Hematopoietic multipotent progenitor cell (in vitro differentiated cells): ENCODE measurements around the gene COG7. TPM values are rescaled to one million over a fixed set of nuclear protein-coding genes. Genes with fewer than 3 reads are reported as not detected.

Experiments used
- DNase-seq, 3 donors: peaks; one replicate each; pipeline ENCODE4 v3.0.0-alpha.2; 2011 to 2015; ENCODE audit warnings: low read depth in 2 of 3, low spot score in 2 of 3
- small RNA-seq: library from RNA; depleted of rRNA; stranded (forward); fragments of <200 nt; gene quantifications from one replicate; pipeline ENCODE3, GENCODE V24; 2012
- total RNA-seq: library from RNA; depleted of rRNA; stranded (reverse); fragments of >200 nt; gene quantifications from one replicate; pipeline ENCODE4 v1.2.3, GENCODE V29; 2012

COG7 gene
- total RNA-seq, 1 donor = 28.0 TPM

DNA sequence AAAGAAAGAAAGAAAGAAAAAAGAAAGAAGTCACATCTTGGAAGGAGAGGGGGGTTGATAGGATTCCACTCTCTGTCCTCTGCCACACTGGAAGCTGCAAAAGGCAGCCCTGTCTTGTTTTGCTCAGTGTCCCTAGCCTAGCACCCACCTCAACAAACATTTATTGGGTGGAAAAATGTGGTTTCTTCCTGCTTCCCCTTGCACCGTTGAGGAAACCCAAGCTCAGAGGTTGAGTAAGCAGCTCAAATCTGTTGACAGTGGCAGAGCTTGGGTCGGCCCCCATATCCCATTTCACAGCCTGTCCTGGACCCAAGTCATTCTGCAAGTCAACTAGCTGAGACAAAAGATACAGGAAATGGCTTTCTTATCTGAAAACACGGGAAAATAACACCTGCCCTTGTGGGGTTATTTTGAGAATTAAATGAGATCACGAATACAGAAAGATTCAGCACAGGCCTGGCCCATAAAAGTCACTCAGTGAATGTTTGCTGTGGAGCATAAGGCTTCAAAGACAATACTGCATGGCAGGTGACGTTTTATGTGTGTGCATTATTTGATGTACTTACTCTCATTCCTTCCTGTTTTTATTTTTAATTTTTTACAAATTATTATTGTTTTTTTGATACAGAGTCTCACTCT, 87.3 kb downstream of the COG7 start:
- DNase-seq = no peak

DNA sequence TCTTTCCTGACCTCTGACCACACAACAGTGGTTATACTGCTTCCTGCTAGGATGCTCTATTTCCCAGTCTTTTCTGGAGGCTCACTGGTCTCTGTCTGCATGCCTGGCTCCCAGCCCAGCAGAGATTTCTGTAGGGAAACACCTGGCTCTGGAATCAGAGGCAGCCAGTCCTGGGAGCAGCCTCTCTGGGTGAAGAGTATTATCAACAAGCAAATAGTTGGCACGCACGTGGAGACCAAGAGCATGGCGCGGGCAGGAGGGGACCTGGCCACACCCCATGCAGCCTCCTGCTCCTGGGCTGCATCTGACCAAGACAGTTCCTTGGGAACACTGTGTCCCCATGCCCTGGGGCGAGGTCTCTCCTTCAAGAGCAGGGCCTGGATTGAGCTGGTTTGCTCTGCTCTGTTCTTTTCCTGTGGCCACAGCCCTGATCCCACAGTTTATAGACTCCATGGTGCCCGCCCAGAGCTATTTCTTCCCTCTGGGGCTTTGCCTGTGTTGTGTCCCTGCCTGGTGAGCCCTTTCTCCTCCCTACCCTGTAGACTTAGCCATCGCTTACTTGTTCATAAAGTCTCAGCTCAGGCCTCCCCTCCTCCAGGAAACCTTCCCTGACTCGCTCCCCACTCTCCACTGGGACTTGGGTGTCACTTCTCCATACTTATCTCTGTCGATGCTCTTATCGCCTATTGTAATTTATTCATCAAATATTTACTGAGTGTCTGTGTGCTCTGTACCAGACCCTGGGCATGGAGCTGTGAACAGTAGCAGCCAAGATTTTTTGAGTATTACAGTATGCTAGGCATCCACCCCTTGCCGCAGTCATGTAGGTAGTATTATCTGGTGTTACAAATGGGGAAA, 90.3 kb downstream of the COG7 start:
- no peak for DNase-seq

DNA sequence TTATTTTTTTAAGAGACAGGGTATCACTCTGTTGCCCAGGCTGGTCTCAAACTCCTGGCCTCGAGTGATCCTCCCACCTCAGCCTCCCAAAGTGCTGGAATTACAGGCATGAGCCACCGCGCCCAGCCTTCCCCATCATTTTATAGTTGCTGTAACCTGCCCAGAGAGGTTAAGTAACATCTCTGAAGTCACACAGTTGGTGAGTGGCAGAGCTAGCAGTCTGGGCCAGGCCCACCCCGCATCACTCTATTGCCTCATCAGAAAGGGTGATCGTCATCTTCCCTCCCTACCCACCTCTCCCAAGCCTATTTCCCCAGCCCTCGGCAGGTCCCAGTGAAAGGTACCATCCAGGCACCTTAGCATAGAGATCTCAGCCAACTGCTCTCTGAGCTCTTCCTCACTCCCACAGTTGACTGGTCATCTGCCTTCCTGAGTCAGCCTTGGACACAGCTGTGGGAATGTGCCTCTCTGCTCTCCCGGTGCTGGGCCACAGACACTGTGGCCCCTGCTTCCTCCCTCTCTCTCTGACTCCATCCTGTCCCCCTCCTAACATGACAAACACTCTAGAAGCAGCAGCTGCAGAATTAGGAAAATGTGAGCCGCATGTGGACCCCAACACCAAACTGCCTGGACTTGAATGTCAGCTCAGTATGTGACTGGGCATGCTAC, 93.8 kb downstream of the COG7 start:
- no peak for DNase-seq

DNA sequence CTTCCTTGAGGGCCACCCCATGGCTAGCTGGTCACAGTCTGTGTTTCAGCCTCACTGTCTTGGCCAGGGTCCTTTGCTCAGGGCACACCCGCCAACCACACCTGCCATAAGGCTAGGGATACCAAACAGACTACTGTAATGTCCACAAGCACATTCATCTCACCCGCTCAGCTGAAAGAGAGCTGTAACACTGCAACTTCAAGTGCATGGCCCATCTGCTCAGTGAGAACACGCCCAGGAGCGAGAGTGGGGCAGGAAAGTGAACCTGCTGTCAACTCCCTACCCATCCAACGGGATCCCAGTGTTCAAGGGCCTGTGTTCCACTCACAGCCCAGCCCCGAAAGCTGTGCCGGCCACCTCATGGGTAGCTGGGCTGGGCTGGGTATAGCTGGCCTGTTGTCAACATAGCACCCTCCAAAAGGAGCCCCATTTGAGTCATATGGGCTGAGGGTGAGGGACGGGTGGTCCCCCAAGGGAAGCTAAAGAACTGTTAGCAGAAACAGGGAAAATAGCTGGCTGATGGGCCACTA, 95.2 kb downstream of the COG7 start:
- DNase-seq = no peak

DNA sequence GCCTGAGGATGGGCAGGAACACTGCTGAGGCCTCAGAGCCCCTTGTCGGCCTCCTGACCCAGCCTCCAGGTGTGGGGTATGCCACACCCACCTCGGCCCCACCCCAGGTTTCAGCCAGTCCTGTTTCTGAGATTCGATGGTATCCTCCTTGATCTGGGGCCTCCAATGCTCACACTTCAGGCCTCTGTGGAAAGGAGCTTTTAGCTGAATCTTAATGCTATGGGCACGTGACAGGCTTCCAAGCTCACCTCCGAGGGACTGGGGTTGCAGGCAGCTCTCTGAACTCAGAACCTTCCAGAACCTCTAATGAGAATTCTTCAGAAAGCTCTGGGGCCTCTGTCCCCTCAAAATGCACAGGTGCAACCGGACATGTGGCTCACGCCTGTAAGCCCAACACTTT, 96.0 kb downstream of the COG7 start:
- DNase-seq = no peak

DNA sequence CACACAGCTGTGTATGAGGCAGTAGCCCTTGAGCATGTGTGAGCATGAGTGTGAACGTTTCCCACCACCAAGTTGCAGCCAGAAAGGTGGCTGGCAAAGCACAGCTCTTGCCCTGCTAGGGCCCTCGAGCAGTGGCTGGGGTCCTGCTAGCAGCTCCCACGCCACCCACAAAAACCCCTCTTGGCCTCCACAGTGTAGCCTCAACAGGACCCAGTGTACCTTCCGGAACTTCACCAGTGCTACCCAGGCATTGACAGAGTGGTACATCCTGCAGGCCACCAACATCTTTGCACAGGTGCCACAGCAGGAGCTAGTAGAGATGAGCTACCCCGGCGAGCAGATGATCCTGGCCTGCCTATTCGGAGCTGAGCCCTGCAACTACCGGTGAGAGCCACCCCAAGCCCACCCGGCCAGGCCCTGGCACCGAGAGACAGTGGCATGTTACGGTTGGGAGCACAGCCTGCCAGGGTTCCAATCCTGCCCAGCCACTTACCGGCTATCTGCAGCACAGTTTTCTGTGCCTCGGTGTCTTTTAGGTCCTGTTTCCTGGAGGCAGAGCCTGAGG, 97.8 kb downstream of the COG7 start:
- DNase-seq = no peak

DNA sequence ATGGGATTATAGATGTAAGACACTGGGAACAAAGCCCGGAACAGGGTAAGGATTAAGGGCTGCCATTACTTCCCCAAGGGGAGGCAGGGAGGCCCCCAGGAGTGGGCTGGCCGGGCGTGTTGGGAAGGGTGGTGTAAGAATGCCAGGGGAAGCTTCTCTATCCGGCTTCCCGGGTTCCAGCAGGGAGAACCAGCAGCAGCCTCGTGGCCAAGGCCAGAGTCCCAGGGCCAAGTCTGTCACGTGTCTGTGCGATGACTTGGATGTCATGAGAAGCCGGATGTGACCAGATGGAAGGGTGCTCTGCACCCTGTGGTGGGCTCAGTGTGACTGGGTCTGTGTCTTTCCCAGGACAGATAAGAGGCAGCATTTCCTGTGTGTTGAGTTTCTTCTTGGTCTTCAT, 98.7 kb downstream of the COG7 start:
- no peak for DNase-seq

DNA sequence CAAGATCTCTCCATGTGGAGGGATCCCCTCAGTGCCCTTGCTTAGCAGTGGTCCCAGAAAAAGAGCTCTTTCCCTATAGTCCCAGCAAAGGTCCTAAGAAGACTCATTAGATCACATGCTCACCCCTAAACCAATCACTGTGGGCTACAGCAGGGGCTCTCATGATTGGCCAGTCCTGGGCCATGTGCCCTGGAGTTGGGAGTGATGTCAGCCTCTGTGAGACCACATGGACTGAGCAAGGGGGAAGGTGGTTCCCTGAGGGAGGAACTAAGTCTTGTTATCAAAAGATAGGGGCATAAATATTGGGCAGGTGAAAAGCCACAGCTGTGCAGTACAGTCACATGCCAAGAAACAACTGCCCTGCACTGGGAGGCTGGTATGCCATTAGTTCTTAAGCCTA, 99.5 kb downstream of the COG7 start:
- no peak for DNase-seq

DNA sequence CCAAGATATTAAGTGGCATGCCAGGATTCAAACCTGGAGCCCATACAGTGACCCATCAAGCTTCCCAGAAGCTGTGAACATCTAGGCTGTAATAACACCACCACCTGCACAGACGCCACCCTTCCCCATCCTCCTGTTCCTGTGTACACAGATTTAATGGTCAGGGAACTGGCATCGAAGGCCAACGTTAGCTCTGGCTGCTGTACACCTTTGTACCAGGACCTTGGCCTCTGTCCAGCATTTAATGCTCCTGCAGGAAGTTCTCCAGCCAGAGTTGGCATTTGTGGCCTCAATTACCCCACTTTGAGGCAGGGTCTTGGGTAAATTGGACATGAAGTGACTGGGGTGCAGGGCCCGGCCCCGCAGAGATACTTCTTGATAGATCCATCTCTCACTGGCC, 101.6 kb downstream of the COG7 start:
- DNase-seq = no peak

DNA sequence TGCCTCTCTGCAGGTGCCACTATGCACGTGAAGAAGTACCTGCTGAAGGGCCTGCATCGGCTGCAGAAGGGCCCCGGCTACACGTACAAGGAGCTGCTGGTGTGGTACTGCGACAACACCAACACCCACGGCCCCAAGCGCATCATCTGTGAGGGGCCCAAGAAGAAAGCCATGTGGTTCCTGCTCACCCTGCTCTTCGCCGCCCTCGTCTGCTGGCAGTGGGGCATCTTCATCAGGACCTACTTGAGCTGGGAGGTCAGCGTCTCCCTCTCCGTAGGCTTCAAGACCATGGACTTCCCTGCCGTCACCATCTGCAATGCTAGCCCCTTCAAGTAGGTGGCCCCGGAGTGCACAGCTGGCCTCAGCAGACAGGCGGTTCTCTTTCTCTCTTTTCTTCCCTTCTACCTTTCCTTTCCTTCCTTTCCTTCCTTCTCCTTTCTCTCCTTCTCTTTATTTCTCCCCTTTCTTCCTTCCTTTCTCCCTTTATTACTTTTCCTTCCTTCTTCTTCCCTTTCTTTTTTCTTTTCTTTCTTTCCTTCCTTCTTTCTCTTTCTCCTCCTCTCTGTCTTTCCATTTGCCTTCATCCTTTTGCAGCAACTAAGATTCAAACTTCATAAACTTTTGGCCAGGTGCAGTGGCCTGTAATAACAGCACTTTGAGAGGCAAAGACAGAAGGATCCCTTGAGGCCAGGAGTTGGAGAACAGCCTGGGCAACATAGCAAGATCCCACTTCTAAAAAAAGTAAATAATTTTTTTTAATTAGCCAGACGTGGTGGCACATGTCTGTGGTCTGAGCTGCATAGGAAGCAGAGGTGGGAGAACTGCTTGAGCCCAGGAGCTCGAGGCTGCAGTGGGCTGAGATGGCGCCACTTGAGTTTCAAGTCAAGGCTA, 104.2 kb downstream of the COG7 start:
- DNase-seq = no peak

DNA sequence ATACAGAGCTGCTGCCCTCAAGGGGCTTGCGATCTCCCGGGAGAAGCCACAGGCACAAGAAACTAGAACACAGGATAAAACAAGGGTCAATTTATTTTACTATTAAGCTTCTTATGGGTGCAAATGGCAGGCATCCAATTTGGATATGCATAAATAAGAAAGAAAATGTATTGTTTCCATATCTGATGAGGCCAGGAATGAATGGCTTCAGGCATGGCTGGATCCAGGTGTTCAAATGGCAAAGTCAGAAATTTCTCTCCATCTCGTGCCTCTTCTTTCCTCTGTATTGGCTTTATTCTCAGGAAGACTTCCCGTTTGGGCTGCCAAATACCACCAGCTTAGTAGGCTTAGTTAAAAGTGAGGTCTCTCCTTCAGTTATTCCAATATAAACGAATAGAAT, 107.8 kb downstream of the COG7 start:
- DNase-seq = no peak

DNA sequence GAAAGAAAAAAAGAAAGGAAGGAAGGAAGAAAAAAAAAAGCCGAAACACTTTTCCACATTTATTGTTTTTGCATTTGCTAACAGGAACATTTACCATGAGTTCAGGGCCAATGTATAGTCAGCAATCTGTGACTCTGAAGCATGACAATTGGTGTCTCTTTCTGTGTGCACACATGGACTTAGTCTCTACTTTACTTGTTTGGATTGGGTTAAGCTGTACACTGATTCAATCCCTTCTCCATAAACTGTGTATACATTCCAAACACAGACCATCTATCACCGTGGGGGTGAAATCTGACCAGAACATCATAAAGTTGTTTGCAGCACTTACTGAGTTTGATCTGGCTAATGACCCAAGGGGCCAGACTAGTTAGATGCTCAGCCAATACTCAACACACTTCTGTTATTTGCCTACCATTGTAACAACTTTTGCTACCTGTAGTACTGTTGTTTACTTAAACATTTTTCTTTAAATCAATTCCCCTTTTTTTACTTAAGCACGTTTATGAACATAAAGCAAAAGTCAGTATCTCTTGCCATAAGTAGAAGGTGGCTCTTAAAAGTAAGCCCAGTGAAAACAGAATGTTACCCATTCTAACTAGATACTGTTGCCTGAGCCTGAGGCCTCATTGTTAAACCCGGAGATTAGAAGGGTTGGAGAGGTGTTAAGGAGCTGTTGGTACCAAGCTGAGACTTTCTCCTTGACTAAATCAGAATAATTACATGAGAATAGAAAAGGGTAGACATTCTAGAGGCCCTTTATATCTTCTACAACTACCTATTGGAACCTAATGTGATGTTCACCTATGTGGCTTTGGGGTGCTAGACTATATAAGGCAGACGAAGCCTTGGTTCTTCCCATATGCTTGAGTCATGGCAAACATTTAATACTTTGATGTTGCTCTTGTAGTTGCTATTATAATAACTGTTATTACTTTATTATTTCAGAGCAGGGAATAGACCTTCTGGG, 109.1 kb downstream of the COG7 start:
- no peak for DNase-seq

DNA sequence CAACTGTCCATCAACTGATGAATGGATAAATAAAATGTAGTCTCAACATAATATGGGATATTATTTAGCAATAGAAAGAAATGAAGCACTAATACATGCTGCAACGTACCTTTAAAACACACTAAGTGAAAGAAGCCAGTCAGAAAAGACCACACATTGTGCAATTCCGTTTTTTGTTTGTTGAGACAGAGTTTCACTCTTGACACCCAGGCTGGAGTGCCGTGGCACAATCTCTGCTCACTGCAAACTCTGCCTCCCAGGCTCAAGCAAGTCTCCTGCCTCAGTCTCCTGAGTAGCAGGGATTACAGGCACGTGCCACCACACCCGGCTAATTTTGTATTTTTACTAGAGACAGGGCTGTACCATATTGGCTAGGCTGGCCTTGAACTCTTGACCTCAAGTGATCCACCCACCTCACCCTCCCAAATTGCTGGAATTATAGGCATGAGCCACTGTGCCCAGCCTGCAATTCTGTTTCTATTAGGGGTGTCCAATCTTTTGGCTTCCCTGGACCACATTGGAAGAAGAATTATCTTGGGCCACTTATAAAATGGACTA, 110.8 kb downstream of the COG7 start:
- no peak for DNase-seq

DNA sequence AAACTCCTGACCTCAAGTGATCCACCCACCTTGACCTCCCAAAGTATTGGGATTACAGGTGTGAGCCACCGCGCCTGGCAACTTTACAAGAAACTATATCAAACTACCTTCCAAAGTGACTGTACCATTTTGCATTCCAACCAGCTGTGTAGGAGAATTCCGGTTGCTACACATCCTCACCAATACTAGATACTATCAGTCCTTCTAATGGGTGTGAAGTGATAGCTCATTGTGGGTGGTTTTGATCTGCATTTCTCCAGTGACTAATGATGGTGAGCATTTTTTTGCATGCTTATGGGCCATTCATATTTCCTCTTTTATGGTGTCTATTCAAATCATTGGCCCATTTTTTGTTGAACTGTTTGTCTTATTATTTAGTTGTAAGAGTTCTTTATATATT, 113.2 kb downstream of the COG7 start:
- DNase-seq = no peak

Small RNA genes within 50 kb of the gene (small RNA-seq; reads per million reads assigned to genes)
- gene RF00072 = not detected

Other genes starting within 250 kb of the COG7 start
- not detected for gene SCNN1B, start 150.9 kb downstream of the COG7 start, total RNA-seq
- gene GGA2, start 57.3 kb upstream of the COG7 start, total RNA-seq = 18.9 TPM
- gene EARS2, start 104.2 kb upstream of the COG7 start, total RNA-seq = 35.8 TPM
- gene UBFD1, start 104.5 kb upstream of the COG7 start, total RNA-seq = 44.2 TPM
- gene NDUFAB1, start 143.1 kb upstream of the COG7 start, total RNA-seq = 84.6 TPM
- 5.1 TPM for gene PALB2, start 188.1 kb upstream of the COG7 start, total RNA-seq
- 37.4 TPM for gene DCTN5, start 188.3 kb upstream of the COG7 start, total RNA-seq
- gene PLK1, start 225.7 kb upstream of the COG7 start, total RNA-seq = 3.0 TPM